ENCODE results near the gene DDX10. TPM values are rescaled to one million over a fixed set of nuclear protein-coding genes. Genes with fewer than 3 reads are reported as not detected.

The DDX10 gene
- total RNA-seq, 4 donors from 2014 or later = 27.9 to 511 (median 31.5) TPM

GRCh38 chr11:108654994-108655631 lies 9.8 kb upstream of the DDX10 start:
- no peaks in the 10 kb centered on the region for H3K9me3 ChIP-seq
- DNase-seq = peak; percentile 27 to 29
- intact Hi-C loops (cut with DNase I; ENCODE audit: low total_unique reads) = no loop called here
- no peak overlapping the region for H3K4me3 ChIP-seq
- H3K36me3 ChIP-seq = no peaks in the 10 kb centered on the region
- H3K27ac ChIP-seq = no peak overlapping the region
- H3K27me3 ChIP-seq = no peaks in the 10 kb centered on the region
- TF ChIP-seq CTCF (IDR thresholded peaks at IDR 0.05) = peak; percentile 15 to 40 (median 37)
- TF ChIP-seq POLR2A (IDR thresholded peaks at IDR 0.05) = no peak
- H3K4me1 ChIP-seq = no peaks in the 10 kb centered on the region

- Histone ChIP-seq H3K36me3 (no peaks in the 10 kb centered on the region), H3K4me1 (peaks cover 0 to 11% of the 10 kb centered on the region in 2 donors), H3K27me3 (no peaks in the 10 kb centered on the region), H3K27ac (no peak overlapping the region), H3K4me3 (no peak overlapping the region), H3K9me3 (no peaks in the 10 kb centered on the region)
- no peak for DNase-seq
- no peak for TF ChIP-seq POLR2A (IDR thresholded peaks at IDR 0.05)
- TF ChIP-seq CTCF (IDR thresholded peaks at IDR 0.05) = no peak
- intact Hi-C loops (cut with DNase I; ENCODE audit: low total_unique reads) = no loop called here
Measured at GRCh38 chr11:108662700-108663099, 2.2 kb upstream of the DDX10 start.

GRCh38 chr11:108663154-108663877 lies 1.6 kb upstream of the DDX10 start:
- no peak for DNase-seq
- no peaks in the 10 kb centered on the region for H3K27me3 ChIP-seq
- intact Hi-C loops (cut with DNase I; ENCODE audit: low total_unique reads) = no loop called here
- H3K4me1 ChIP-seq = peaks cover 0 to 11% of the 10 kb centered on the region in 2 donors
- H3K27ac ChIP-seq = no peak overlapping the region
- no peaks in the 10 kb centered on the region for H3K36me3 ChIP-seq
- H3K9me3 ChIP-seq = no peaks in the 10 kb centered on the region
- TF ChIP-seq POLR2A (IDR thresholded peaks at IDR 0.05) (no peak), CTCF (IDR thresholded peaks at IDR 0.05) (no peak)
- H3K4me3 ChIP-seq = no peak overlapping the region

GRCh38 chr11:108666373-108666772 lies 1.5 kb downstream of the DDX10 start:
- Histone ChIP-seq H3K27me3 (no peaks in the 10 kb centered on the region), H3K36me3 (no peaks in the 10 kb centered on the region), H3K4me3 (no peak overlapping the region), H3K9me3 (no peaks in the 10 kb centered on the region), H3K4me1 (peaks cover 0 to 11% of the 10 kb centered on the region in 2 donors), H3K27ac (no peak overlapping the region)
- intact Hi-C loops (cut with DNase I; ENCODE audit: low total_unique reads) = no loop called here
- TF ChIP-seq POLR2A (IDR thresholded peaks at IDR 0.05) (no peak), CTCF (IDR thresholded peaks at IDR 0.05) (no peak)
- DNase-seq = no peak

GRCh38 chr11:108669286-108669685 lies 4.4 kb downstream of the DDX10 start:
- no peak for TF ChIP-seq CTCF (IDR thresholded peaks at IDR 0.05)
- no peak for TF ChIP-seq POLR2A (IDR thresholded peaks at IDR 0.05)
- intact Hi-C loops (cut with DNase I; ENCODE audit: low total_unique reads) = no loop called here
- H3K4me1 ChIP-seq = peaks cover 0 to 11% of the 10 kb centered on the region in 2 donors

More at GRCh38 chr11:108669286-108669685, 4.4 kb downstream of the DDX10 start:
- no peak overlapping the region for H3K27ac ChIP-seq
- no peak overlapping the region for H3K4me3 ChIP-seq
- no peaks in the 10 kb centered on the region for H3K27me3 ChIP-seq
- no peaks in the 10 kb centered on the region for H3K9me3 ChIP-seq
- DNase-seq = no peak
- no peaks in the 10 kb centered on the region for H3K36me3 ChIP-seq

Data from uterus (tissue), 4 donors.